ENCODE results near the gene MAPRE3.

The MAPRE3 gene

DNA sequence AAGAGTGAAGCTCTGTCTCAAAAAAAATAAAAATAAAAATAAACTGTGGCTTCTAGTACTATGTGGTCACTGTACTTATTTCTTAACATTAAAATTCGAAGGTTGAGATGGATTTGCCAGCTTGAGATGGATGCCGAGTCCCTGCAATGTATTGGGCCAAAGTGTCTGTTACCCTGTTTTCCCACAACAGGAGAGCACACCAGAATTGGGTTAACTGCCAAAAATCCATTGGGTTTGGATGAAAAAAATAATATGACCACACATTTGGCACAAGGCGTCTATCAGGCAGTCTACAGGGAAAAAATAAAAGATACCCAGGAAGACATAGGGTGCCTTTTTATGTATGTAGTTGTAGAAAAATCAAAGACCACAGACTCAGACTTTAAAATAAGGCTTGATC, 19.2 kb upstream of the MAPRE3 start:
- DNase-seq, result no peak

DNA sequence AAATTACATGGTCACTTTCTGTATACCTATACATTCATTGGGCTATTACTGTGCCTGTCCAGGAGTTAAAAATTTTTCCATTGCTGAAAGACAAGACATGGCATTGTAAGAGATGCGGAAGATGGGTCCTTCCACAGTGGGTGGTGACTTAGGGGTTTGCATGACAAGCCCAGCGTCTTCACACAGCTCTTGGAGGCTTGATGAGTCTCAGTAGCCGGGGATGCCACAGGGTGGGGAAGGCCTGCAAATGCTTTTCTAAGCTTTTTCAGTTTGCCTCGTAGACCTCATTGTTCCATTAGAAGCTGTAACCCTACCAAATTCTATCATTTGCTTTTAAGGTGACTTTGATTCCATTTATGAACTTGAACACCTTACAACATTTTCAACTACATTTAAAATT, 18.1 kb upstream of the MAPRE3 start:
- no peak for DNase-seq

DNA sequence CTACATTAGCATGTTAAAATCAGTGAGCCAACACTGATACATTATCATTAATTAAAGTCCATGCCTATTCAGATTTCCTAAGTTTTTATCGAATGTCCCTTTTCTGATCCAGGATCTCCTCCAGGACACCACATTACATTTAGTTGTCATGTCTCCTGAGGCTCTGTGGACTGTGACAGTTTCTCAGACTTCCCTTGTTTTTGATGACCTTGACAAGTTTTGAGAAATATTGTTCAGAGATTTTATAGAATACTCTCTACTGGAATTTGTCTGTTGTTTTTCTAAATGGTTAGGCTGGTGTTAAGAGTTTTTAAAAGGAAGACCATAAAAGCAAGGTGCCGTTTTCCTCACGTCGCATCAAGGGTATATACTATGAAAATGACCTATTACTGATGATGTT, 16.3 kb upstream of the MAPRE3 start:
- no peak for DNase-seq

- DNase-seq, result no peak
Measured at GRCh38 chr2:26957041-26957440, 13.4 kb upstream of the MAPRE3 start.

GRCh38 chr2:26957534-26957933, 12.9 kb upstream of the MAPRE3 start:
- no peak for DNase-seq

- no peak for DNase-seq
Measured at GRCh38 chr2:26959331-26959730, 11.1 kb upstream of the MAPRE3 start.

DNA sequence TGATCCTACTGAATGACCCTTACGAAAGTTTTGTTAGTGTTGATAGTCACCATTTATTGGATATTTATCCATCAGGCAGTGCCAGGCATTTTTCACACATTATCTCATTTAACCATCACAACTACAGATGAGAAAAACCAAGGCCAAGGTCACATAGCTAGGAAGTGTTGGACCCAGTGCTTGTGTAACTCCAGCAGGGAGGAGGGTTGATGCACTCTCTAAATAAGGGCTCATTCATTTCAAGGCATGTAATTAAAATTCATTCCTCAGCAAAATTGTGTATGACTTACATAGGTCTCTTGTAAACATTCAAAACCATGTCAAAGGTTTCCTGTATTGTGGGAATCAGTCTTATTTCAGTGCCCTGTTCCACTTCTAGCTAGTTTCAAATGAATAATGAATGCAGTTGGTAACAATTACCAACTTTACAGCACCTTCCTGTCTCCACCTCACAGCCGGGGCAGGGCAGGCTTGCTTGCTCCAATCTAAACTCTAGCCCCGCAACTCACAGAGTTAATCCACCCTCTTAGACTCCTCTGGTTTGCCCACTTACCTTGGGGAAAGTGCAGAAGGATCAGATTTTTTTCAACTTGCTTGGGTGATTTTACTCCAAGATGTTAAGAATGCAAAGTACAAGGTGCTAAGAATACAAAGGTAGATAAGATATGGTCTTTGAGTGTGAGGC, 5.8 kb upstream of the MAPRE3 start:
- no peak for DNase-seq

GRCh38 chr2:26968001-26968400, 2.4 kb upstream of the MAPRE3 start:
- no peak for DNase-seq

- DNase-seq, result no peak
Measured at GRCh38 chr2:26969077-26969844, 1.2 kb upstream of the MAPRE3 start.

GRCh38 chr2:26970928-26971627, 641 bp downstream of the MAPRE3 start:
- no peak for DNase-seq

- DNase-seq, result no peak
Measured at GRCh38 chr2:26971911-26972786, 1.7 kb downstream of the MAPRE3 start.

- DNase-seq, result no peak
Measured at GRCh38 chr2:26974352-26974751, 3.9 kb downstream of the MAPRE3 start.

DNA sequence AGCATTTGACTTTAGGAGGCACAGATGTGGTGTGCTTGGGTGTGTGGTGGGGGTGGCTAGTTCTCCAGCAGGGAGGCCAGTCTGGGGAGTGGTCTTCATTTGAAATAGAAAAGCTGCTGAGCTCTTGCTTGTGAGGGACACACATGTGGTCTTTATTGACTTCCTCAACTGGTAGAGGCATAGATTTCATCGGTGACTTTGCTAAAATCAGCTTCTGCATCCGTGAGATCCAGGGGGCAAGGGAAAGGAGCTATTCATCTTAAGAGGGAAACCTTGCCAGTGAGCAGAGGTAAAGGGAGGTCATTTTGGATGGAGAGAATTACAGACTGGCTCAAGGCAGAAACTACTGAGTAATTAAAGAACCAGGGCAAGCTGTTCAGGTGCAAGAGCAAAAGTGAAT, 4.7 kb downstream of the MAPRE3 start:
- DNase-seq, result no peak

GRCh38 chr2:26975656-26976055, 5.2 kb downstream of the MAPRE3 start:
- DNase-seq, result no peak

DNA sequence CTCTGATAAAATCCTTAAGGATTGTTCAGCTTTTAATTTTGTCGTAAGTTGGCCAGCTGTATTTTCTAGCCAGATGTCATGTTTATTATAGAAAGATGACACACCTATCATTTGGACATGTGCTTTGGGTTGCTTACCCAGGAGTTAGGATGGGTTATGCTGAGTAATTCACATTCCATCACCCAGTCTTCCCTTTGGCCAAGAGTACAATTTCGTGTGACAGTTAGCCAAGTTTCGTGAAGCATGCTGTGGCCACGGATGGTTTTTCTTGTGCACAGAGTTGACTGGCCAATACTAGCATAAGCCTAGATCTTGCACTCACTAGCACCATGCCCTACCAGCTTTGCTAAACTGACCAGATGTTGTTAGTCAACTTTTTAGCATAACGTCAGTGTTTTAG, 5.8 kb downstream of the MAPRE3 start:
- DNase-seq, result no peak

- DNase-seq, result no peak
Measured at GRCh38 chr2:26977012-26977411, 6.6 kb downstream of the MAPRE3 start.

- DNase-seq, result no peak
Measured at GRCh38 chr2:26978061-26978596, 7.7 kb downstream of the MAPRE3 start.

GRCh38 chr2:26979741-26980140, 9.3 kb downstream of the MAPRE3 start:
- DNase-seq, result no peak

GRCh38 chr2:26980971-26981370, 10.5 kb downstream of the MAPRE3 start:
- no peak for DNase-seq

- DNase-seq, result no peak
Measured at GRCh38 chr2:26982102-26982742, 11.8 kb downstream of the MAPRE3 start.

DNA sequence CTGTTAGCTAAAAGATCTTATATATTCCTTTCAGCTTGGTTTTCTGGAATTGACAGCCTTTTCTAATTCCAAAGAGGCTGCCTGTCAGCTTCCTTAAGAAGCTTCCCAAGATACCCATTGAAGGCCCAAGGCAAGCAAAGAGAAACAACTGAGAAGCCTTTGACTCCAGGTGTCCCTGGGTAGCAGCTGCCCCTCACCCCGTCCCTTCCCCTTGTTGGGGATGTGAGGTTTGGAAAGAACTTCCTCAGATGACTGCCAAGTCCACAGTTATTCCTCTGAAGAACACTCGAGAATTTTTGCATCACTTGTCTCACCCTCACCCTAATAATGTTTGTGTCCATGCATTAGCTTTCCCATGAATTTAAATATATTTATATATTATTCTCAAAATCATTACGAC, 13.3 kb downstream of the MAPRE3 start:
- DNase-seq, result no peak

- no peak for DNase-seq
Measured at GRCh38 chr2:26985807-26986206, 15.4 kb downstream of the MAPRE3 start.

Data from activated CD4-positive, alpha-beta T cell treated with anti-CD3 and anti-CD28 coated beads for 4 hours (primary cell).